Breast epithelium (tissue), 3 donors: Measurements from ENCODE around the gene RABGAP1L.

Experiments
- POLR2A ChIP-seq: fragments of 450-650 bp; IDR thresholded peaks from one replicate; pipeline ENCODE4 v1.6.1; 2016; ENCODE audit warnings: antibody characterized with exemption, mild to moderate bottlenecking, moderate library complexity
- POLR2AphosphoS5 ChIP-seq, 3 donors: sonication (generic); formaldehyde crosslinking; IDR thresholded peaks; one replicate each; pipeline ENCODE4 v1.6.1; 2017; ENCODE audit warnings: antibody characterized with exemption in 3 of 3
- TF ChIP-seq, protein P1 (sequence below), 3 donors: fragments of 450-650 bp; IDR thresholded peaks; one replicate each; pipeline ENCODE4 v1.5.1; 2016 to 2017; ENCODE audit warnings: antibody characterized with exemption in 3 of 3, mild to moderate bottlenecking in 3 of 3, moderate library complexity in 3 of 3

DNA sequence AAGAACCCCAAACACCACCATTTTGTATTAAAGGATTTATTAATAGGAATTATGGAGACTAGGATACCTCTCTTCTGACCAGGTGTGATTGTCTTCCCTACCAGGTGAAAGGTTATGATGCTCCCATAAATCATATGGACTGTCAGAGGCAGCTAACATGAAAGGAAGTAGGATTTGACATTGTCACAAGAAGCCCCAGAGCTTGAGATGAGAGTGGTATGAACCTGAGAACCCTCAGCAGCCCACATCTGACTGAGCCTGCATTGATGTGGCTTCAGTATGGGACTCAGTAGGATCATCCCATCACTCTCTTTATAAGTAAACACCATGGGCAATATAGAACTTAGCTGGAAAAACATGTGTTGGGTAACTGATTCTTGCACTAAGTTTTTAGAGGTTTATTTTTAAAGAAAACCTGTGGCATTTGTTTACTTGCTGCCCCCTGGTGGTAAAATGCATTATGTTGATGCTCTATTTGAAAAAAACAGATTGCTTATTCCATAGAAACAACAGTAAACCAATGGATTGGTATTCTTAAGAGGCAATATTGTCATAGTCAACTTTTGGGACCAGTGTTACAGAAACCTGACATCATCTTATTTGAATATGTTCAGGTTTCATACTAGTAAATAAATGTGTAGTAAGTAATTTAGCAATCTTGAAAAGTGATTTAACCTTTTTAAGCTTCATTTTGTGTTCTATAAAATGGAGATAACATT, 823.8 kb downstream of the RABGAP1L start:
- TF ChIP-seq POLR2A = no peak
- TF ChIP-seq POLR2AphosphoS5 (IDR thresholded peaks at IDR 0.05) = no peak
- TF ChIP-seq, protein P1, sequence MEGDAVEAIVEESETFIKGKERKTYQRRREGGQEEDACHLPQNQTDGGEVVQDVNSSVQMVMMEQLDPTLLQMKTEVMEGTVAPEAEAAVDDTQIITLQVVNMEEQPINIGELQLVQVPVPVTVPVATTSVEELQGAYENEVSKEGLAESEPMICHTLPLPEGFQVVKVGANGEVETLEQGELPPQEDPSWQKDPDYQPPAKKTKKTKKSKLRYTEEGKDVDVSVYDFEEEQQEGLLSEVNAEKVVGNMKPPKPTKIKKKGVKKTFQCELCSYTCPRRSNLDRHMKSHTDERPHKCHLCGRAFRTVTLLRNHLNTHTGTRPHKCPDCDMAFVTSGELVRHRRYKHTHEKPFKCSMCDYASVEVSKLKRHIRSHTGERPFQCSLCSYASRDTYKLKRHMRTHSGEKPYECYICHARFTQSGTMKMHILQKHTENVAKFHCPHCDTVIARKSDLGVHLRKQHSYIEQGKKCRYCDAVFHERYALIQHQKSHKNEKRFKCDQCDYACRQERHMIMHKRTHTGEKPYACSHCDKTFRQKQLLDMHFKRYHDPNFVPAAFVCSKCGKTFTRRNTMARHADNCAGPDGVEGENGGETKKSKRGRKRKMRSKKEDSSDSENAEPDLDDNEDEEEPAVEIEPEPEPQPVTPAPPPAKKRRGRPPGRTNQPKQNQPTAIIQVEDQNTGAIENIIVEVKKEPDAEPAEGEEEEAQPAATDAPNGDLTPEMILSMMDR (IDR thresholded peaks at IDR 0.05) = peak; percentile 42 to 71 (median 63)
